Stimulated activated CD4-positive, alpha-beta T cell treated with anti-CD3 and anti-CD28 coated beads, Interleukin-15, amount 100 ng/mL, for 48 hours (primary cell): Measurements from ENCODE around the gene TRPC3.
A peak's percentile ranks its signal among the peaks of the same experiment; 100 is the strongest.
"Not testable (repeated sequence)": the region's sequence is repeated elsewhere in the genome, so short reads cannot be mapped to it uniquely, and the experiment has no call there.

Experiments
- DNase-seq, 2 donors: peaks; one replicate each; pipeline ENCODE4 v3.0.0-alpha.2; 2020; ENCODE audit warnings: low read depth in 2 of 2

The TRPC3 gene

GRCh38 chr4:121946644-121947043 is 5.2 kb downstream of the TRPC3 start:
- DNase-seq = no peak

- DNase-seq = peak in 1 of 2 donors; percentile 7
Observed at GRCh38 chr4:121943941-121944340, 7.9 kb downstream of the TRPC3 start.

- DNase-seq = no peak
Observed at GRCh38 chr4:121939690-121940089, 12.2 kb downstream of the TRPC3 start.

DNA sequence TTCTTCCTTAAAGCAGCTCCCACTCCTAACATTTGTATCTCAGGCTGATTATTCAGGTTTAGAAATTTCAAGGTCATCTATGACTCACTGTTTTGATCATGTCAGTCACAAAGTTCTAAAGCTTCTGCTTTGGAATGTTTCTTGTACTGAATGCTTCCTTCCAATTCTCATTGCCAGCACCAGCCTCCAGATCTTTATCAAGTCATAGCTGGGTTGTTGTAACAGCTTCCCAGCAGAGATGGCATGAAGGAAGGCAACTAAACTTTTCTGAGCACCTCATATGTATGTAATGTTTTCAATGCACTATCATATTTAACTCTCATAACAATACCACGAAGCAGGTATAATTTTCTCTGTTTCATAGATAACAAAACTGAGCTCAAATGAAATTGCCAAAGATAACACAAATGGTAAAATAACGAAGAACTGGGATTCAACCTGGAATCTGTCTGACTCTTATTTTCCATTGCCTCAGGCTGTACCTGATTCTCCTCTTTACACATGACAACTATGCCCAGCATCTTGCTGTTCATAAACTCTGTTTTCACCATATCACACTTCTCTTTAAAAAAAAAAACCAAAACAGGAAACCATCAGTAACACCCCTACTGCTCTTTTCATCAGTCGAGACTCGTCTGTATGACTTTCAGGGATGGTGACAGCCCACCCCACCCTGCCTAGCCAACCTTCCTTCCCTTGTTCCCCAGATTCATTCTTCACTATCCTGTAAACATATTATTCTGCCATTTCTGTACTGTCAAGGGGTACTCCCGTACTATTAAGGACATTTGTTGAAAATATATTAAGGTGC is 13.4 kb downstream of the TRPC3 start:
- DNase-seq = no peak

DNA sequence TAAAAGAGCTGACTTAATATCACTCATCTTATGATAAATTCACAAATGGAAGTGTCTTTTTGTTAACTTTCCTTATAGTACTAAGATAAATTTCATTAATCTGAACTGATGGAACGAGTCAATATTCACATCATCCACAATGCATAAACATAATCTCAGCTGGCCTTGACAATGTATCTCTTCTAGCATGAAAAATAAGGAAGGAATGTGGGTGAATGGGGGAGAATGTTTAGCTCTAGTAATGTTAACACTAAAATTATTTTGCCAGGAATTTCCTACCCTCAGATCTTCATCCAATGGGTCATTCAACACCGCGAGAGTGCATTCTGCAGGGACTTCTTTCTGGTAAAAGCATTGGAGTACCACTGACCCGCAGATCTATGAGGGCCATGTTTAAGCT is 15.8 kb downstream of the TRPC3 start:
- no peak for DNase-seq

DNA sequence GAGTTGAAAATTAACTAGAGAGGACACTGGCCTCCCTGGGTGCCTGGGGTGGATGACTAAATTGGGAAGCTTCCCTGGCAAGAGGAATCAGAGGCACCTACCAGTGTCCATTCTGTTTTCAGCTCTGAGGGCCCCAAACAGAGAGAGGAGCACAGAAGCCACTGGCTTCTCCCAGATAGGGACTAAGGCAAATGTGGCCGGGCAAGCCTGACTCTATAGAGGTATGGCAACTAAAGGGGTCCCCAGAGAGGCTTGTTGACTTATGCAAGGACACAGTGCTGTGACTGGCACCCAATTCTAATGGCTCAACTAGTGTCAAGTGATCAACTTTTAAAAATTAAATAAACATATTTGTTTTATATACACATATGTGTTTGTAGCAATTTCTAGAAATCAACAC is 17.2 kb downstream of the TRPC3 start:
- DNase-seq = no peak

DNA sequence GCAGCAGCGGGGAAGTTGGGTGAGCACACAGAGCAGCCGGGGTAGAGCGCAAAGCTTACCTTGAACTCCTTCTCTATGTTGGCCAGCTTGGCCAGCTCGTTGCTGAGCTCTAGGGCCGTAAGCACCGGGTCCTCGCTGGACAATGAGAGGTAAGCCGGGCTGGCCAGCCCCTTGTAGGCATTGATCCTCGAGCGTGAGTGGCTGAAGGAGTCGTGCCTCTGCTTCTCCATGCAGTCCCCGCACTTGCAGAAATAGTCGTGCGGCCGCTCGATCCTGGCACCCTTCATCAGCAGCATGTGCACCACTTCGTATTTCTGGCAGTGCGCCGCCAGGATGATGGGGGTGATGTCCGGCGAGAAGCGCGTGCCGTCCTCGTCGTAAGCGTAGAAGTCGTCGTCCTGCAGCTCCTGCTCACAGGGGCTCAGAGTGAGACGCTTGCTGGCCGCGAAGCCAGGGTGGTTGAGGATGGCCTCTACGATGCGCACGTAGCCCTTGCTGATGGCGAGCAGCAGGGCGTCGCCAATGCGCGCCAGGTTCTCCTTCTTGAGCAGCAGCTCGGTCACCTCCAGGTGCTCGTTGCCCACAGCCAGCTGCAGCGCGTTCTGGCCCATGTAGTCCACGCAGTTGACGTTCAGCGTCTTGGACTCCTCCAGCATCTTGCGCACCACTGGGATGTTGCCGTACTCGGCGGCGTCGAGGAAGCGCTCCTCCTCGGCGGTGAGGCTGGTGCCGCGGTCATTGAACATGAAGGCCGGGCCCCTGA is 19.5 kb downstream of the TRPC3 start:
- no peak for DNase-seq

DNA sequence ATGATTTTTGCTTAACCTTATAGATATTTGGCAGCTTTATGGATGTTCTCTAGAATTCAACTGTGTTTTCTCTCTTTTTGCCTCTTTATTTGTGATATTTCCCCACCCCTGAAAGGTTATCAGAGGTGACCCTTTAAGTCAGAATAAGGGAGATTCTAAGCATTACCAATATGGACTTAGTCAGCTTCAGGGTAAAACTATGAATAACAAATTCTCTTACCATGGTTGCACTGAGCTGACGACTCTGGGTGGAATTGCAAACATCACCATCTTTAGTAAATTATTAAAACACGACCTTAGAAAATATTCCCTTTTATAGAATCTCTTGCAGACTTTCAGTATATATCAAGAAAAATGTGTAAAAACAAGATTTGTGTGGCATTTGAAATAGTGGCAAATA is 21.6 kb downstream of the TRPC3 start:
- DNase-seq = no peak

DNA sequence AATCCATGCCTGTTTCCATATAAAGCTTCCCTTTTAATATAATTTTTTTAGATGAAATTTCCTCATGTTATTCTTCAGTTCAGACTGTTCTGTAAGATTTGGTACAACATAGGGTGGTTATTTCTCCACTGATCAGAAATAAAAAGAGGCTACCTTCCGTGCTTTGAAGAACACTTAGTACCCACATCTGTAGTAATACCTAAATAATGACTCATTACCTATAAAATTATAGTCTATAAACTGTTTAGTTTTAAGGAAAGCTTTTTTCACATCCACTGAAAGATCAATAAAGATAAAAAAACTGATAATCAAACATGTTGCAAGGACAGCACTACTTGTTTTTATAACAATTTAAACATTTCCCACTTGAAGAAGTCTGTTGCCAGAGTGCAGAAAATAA is 23.9 kb downstream of the TRPC3 start:
- no peak for DNase-seq

DNA sequence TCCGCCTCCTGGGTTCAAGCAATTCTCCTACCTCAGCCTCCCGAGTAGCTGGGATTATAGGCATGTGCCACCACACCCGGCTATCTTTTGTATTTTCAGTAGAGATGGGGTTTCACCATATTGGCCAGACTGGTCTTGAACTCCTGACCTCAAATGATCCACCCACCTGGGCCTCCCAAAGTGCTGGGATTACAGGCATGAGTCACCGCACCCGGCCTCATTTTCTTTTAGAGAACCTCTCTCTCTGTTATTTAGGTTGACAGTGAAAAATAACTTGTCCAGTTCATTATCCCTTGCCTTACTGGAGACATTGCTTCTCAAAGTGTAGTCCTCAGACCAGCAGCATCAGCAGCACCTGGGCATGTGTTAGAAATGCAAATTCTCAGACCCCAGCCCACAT is 25.4 kb downstream of the TRPC3 start:
- DNase-seq = not testable (repeated sequence)

- DNase-seq = no peak
Observed at GRCh38 chr4:121923306-121923705, 28.6 kb downstream of the TRPC3 start.

DNA sequence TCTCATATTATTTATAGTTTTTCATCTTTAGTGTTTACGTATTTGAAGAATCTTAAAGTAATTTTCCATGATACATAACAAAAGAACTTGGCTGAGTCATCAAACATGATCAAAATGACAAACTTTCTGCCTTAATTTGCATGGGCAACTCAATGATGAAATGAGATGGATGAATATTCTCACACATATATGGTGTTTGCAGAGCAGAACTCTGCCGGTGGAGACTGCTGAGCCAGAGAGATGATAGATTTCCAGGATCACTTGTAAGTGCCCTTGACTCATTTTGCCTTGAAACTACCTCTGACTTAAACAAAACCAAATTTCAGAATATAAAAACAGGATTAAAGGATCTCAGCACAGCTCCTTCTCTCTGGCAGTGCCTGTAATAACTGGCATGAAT is 38.2 kb downstream of the TRPC3 start:
- no peak for DNase-seq

DNA sequence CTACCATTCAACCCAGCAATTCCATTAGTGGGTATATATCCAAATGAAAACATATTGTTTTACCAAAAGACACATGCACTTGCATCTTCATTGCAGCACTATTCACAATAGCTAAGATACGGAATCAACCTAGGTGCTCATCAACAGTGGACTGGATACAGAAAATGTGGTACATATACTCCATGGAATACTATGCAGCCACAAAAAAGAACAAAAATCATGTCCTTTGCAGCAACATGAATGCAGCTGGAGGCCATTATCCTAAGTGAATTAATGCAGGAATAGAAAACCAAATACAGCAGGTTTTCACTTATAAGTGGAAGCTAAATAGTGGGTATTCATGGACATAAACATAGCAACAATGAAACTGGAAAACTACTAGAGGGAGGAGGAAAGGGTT is 43.5 kb downstream of the TRPC3 start:
- DNase-seq = no peak

DNA sequence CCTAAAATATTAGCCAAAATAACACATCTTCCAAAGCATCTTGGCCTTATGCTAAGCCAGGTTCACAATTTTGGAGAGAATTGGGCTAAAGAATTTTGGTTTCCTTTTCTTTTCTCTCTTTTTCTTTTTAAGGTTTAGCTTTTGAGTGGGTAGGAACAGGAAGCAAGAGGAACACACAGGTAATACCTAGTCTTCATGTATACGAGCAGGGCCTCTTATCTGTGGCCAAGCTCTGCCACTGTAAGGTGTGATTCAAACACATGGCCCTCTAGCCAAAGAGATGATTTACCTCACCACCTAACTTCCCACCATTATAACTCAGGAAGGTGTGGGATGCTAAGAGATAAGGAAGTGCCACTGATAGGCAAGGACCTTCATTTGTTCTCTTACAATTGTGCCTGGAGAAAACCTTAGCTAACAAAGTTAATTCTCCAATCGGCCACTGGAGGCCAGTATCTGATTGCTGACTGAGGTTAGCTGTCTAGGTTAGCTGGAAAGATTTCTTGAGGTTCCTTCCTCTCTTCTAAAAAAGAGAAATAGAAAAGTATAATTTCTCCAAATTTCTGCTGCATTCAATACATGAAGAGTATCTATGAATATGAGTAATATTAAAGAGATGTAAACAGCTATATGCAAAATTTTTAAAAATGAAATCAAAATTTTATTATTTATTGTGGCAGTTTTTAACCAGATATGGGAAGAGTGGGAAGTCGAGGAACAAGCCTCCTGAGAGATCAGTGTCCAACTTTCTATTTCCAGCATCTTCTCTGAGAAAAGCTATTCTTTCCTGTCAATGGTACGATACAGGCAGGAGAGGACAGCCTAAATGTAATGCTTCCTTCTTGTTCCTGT is 51.5 kb downstream of the TRPC3 start:
- DNase-seq = peak; percentile 17 to 34

DNA sequence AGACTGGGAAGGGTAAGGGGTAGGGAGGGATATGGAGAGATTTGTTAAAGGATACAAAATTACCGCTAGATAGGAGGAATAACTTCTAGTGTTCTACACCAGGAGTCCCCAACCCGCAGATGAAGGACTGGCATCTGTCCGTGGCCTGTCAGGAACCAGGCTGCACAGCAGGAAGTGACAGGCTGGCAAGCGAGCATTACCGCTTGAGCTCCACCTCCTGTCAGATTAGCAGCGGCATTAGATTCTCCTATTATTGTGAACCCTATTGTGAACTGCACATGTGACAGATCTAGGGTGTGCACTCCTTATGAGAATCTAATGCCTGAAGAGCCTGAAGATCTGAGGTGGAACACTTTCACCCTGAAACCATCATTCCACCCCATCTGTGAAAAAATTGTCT is 53.7 kb downstream of the TRPC3 start:
- no peak for DNase-seq

GRCh38 chr4:121888134-121888533 is 63.7 kb downstream of the TRPC3 start:
- no peak for DNase-seq

- no peak for DNase-seq
Observed at GRCh38 chr4:121885115-121885514, 66.7 kb downstream of the TRPC3 start.

DNA sequence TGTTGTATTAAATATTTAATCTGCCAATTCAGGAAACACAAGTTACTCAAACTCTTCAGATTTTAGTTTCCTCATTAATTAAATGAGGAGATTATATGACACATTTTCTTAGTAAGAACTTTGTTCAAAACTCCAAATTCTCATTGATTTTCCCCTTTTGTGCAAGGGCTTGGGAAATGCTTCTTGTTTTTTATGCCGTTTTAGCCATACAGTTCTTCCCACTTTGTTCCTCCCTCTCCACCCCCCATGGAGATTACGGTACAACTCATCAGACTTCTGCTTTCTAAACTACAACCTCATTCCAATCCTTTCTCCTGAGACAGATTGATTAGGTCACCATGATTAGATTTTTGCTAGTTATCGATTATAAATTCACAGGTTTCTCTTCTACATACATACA is 70.7 kb downstream of the TRPC3 start:
- no peak for DNase-seq

DNA sequence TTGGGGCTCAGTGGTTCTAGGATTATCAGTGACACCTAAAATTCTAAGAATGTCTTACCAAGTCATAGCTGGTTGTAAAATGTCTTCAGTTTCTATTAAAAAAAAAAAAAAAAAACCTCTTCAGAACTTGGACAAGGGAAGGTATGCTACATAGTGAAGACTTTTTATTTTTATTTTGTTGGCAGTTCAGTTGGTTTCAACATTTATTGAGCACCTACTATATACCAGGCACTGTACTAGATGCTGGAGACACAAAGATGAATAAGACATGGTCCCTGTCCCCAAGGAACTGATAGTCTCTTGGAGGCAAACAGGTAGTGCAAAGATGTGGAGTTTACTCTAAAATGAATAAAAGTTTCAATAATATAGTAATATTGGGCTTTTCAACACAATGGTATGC is 72.7 kb downstream of the TRPC3 start:
- DNase-seq = no peak

DNA sequence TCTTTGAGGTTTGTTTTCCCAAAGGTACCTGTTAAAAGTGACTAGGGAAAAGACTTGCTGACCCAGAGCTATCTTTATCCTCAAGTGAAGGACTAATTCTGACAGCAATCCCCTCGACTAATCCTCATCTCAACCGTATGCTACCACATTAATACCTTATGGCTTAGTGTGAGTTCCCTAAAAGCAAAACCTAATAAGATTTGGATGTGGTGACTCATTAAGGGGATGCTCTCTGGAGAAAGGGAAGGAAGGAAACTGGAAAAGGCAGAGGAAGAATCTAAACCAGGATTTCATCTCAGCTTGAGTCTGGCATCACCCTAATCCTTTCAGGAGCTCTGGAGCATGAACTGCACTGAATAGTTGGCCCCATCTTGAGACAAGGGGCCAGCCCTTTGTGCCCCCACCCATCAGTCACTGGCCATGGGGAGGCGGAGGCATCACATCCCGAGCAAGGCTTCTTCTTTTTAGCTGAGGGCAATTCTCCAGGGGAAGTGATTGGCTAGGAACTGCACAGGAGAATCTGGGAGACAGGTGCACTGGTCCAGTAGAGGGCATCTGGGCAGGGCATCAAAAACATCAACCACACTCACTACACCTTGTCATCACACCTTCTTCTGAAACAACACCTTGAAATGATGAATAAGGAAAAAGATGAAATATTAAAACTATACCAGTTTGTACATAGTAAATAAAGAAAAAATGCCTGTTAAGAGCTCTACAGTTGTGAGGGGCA is 74.7 kb downstream of the TRPC3 start:
- no peak for DNase-seq

DNA sequence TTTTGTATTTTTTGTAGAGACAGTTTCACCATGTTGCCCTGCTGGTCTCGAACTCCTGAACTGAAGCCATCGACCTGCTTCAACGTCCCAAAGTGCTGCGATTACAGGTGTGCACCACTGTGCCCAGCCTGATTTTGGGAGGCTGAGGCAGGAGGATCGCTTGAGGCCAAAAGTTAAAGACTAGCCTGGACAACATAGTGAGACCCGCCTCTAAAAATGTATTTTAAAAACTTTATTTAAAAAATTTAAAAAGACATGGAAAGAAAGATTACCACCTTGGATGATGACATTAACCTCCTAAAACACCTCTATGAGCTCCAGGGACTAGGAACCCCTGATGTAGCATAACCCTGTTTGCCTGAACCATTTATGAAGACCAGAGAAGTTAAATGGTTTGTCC is 75.8 kb downstream of the TRPC3 start:
- DNase-seq = no peak

DNA sequence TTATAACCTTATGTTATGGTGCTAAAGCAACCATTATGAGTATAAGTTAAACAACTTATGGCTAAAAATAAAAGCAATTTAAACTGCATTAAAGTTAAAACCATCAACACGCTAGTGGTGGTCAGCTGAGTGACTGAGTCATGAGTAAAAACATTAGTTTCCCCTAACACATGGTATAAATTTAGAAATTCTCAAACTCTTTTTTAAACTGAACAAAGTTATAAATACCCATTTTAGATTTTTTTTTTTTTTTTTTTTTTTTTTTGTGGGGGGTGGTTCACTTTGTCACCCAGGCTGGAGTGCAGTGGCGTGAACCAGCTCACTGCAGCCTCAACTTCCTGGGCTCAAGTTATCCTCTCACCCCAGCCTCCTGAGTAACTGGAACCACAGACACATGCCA is 76.2 kb downstream of the TRPC3 start:
- no peak for DNase-seq
